IPS-18c (cell line): ENCODE data around the gene SPAG17.

Experiments
- H3K4me3 ChIP-seq: 2 replicates; pipeline ENCODE4 v1.7.0; 2013; ENCODE audit warnings: low read depth, mild to moderate bottlenecking, low read length, moderate library complexity; ENCODE audit not compliant: insufficient read depth
- H3K9me3 ChIP-seq: one replicate; pipeline ENCODE4 v1.6.1; 2013; ENCODE audit warnings: mild to moderate bottlenecking, low read length, moderate library complexity; ENCODE audit not compliant: control insufficient read depth, insufficient read depth

SPAG17 gene

DNA sequence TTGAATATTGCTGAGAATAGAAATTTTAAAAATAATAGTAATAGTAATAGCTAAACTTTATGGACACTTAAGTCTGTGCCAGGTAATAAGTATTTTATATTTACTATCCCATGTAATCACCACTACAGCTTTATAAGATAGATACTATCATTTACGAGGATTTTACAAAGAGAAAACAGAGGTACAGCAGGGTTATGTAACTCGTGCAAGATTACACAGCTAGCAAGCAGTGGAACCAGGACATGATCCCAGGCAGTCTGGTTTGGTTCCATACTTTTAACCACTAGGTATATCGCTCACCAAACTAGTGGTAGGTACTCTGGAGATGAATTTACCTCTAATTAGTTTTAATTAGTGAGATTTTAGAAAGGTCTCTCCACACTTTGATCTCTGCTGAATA, 42.5 kb downstream of the SPAG17 start:
- no peak overlapping the region for H3K4me3 ChIP-seq
- no peaks in the 10 kb centered on the region for H3K9me3 ChIP-seq

DNA sequence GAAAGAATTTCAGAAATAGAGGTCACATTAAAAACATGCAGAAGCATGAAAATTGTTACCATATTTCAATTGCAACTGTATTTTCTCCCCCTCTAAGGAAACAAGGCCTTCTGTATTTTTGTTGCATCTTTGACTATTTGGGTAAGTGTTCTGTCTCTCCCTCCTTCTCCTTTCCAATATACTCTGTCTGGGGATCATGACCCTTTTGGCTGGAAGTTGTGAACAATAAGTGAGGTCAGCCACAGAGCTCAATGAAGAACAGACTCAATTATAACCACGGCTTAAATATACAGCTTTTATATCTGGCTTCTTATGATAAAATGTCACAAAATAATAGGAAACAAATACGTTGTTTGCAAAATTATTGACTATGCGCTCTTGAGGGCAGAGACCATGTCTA, 47.1 kb downstream of the SPAG17 start:
- Histone ChIP-seq H3K9me3 (no peaks in the 10 kb centered on the region), H3K4me3 (no peak overlapping the region)

DNA sequence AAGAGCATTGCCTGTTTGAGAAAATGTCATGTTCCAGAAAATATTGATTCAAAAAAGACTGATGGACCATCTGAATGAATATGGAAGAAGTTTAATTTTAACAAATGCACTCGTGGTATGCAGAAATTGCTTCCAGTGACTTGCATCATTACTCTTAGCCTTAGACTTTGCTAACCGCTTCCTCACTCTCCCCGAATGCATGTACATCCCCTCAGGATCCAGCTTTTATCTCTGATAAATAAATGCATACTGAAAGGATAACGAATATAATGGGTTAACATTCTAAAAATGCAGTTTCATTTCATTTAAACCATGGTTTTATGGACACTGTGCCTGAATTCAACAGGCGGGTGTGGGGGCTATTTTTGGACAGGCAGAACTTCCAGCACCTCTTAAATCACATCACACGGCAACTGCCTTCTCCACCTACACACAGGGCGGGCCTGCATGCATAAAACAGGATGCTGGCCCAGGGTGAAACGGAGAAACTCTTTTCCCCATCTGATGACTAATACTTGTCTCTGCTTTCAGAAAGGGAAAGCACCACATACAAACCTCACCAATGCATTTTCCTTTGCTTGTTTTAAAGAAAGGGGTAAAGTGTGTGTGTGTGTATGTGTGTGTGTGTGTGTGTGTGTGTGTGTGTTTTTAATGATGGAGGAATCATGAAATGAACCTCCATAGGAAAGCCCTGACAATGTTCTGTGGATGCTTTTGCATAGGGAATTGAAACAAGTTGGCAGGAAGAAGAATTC, 48.7 kb downstream of the SPAG17 start:
- Histone ChIP-seq H3K4me3 (no peak overlapping the region), H3K9me3 (no peaks in the 10 kb centered on the region)

DNA sequence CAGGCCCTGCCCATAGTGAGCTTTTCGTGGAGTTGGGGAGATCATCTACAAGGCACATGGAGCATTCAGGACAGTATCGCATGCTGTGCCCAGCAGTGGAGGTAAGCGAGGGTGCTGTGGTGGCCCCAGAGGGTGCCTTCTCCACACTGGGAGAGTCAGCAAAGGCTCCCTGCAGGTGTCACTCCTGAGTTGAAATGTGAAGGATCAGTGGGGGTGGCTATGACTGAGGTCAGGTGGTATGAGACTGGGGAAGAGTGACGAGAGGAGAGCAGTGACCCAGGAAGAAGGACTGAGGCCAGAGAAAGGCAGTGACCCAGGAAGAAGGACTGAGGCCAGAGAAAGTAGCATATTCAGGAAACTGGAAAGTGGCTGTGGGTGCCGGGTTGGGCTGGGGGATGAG, 53.0 kb downstream of the SPAG17 start:
- H3K4me3 ChIP-seq: no peak overlapping the region
- no peaks in the 10 kb centered on the region for H3K9me3 ChIP-seq

DNA sequence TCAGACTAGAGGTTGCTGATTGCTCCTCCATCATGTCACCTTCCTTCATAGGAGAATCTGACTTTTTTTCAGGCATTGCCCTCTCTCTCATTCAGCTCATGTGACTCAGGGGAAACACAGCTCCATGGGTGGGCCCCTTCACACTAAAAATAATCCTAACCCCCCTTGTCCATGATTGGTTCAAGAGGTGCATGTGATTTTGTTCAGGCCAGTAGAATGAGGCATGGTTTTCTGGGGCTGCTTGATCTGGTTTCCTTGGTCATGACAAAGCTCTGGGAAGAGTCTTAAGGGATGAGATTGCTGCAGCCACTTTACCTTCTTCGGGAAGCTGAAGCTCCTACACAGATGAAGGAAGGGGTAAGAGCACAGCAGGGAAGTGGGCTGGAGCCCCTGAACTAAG, 56.3 kb downstream of the SPAG17 start:
- no peak overlapping the region for H3K4me3 ChIP-seq

DNA sequence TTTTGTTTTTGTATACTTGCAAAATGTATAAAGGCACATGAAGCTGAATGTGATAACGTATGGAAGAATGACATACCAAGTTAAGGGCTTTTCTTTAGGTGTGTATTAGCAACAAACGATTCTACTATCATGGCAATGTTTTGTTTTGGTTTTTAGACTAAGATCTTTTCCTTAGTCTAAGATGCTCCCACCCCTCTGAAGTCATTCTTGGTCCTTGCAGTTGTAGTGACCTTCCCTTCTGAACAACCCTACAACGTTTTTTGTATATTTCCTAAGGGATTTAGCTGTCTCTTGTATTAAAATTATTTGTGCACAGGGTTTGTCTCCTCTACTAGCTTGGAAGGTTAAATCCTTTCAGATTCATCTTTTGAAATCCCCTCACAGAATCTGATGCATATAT, 61.0 kb downstream of the SPAG17 start:
- H3K4me3 ChIP-seq: no peak overlapping the region
- no peaks in the 10 kb centered on the region for H3K9me3 ChIP-seq

More for the DNA sequence above, 56.3 kb downstream of the SPAG17 start:
- no peaks in the 10 kb centered on the region for H3K9me3 ChIP-seq

DNA sequence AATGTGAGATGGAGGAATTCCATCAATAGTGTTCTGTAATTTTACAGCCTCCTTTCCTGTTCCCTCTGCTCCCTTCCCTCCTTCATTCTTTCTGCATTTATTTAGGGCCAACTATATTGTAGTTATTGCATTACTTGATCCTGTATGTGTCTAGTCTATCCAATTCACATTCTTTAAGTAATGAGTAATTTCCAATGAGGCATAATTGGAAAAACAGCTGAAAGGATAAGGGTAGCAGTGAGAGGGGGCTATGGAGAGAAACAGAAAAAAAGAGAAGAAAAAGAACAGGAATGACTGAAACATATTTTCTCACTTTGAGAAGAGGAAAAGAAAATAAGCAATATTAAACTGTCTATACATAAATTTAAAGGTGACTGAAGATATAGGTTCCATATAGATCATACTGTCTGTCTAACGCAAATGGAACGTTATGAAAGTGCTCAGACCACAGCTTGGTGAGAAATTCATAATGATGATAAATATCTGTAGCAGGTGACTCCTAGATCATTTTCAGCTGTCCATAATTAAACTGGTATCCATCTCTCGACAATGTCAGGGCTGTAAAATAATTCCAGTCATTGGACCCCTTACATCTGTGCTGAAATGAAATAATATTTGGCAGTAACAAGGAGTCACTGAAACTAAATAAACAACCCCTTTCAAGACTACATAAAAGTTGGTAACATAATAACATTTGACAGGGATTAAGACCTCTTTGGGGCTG, 61.8 kb downstream of the SPAG17 start:
- no peak overlapping the region for H3K4me3 ChIP-seq
- H3K9me3 ChIP-seq: no peaks in the 10 kb centered on the region

DNA sequence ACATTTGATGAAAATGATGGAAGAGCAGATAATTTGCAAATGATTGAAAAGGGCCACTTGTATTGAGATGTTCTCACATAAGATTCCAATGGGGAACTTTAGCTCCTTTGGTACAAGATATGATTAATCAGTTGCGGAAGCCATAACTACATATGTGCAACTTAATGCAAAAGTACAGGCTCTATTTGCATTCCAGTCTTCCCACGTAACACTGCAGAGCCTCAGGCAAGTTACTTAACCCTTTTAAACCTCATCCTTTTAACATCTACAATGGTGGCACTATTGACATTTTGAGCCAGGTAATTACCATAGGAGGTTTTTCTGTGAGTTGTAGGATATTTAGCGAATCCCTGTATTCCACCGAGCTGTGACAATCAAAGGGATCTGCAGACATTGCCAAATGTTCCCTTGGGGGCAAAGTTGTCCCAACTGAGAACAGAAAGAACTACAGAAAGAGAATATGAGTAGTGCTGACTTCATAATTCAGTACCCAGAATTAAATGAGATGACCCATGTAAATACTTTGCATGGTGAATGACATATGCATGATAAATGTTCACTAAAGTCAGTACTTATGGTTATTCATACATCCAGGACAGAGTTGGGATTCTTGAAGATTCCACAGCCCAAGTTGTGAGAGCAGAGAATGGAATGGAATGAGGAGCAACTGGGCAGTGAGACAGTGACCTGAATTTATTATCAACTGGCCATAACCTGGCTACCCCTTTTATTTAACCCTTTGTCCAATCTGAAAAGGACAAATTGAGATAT, 62.6 kb downstream of the SPAG17 start:
- Histone ChIP-seq H3K9me3 (no peaks in the 10 kb centered on the region), H3K4me3 (no peak overlapping the region)

DNA sequence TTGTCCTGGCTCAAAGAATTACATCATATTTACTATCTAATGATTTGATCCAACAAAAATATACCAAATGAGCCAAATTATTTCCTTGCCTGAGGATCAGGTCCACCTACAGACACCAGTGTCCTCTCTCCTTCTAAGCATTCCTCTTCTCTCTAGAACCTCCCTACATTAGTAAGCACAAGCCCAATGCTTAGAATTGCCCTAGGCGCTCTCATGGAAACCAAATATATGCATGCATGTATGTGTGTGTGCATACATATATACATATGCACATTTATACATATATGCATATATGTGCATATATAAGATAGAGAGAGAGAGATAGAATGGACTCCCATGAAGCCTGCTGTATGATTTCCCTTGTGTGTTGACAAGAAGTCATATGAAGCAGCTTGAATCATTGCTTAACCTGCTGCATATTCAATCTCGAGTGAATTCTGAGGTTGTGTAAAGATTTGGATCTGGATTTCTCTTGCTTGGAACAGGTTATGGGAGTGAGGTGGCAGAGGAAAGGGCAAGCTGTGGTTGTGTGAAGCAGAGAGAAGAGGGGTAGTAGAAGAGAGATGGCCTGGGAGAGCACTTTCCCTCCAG, 66.1 kb downstream of the SPAG17 start:
- Histone ChIP-seq H3K9me3 (no peaks in the 10 kb centered on the region), H3K4me3 (no peak overlapping the region)

DNA sequence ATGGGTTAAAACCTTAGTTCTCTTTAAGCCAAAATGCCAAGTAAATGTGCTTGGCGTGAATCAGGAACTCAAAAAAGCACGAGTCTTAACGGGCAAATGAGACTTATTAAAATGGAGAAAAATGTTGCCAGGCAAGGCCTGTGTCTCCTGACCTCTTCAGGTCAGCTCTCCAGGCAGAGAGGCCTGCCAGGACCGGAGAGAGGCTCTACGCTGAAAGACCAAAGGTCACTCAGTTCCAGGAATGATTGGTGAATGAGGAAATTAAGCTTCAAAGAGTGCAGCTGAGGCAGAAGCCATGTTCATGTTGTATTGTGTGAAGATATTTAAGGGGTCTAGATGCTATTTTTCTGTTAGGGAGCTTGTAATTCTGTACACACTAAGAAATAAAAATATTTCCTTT, 66.6 kb downstream of the SPAG17 start:
- no peaks in the 10 kb centered on the region for H3K9me3 ChIP-seq
- H3K4me3 ChIP-seq: no peak overlapping the region

DNA sequence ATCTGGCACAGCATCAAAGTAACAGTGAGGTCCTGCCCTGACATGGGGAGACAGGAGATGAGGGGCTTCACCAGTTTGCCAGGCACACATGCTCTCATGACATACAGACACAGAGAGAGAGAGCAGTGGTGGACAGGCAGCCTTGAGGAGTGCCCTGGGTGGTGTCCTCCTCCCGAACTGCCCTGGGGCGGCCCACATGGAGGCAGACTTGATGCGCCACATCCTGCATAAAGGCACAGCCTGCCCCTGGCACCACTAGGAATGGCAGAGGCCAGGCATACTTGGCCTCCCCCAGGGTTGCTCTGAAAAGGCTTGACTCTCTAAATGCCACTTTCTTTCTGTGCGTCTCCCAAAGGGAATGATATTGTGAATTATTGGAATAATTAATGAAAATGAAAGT, 67.5 kb downstream of the SPAG17 start:
- no peak overlapping the region for H3K4me3 ChIP-seq

DNA sequence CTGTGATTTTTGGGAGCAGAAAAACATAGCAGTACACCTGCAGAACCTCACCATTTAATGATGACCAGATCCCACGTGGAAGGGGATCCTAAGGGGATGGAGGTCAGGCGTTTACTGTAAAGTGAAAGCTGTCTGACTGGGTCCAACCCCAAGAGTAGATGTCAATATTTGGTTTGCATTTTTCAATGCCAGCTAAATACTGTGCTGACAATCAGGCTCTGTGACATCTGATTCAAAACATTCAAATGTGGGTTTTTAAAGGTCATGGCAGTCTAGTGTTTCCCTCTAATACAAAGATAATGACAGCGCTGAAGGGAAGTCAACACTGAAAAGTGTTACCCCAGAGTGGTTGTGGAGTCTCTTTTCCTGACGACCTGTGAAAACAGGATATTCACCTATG, 68.1 kb downstream of the SPAG17 start:
- Histone ChIP-seq H3K4me3 (no peak overlapping the region), H3K9me3 (no peaks in the 10 kb centered on the region)

More for the DNA sequence above, 67.5 kb downstream of the SPAG17 start:
- H3K9me3 ChIP-seq: no peaks in the 10 kb centered on the region

DNA sequence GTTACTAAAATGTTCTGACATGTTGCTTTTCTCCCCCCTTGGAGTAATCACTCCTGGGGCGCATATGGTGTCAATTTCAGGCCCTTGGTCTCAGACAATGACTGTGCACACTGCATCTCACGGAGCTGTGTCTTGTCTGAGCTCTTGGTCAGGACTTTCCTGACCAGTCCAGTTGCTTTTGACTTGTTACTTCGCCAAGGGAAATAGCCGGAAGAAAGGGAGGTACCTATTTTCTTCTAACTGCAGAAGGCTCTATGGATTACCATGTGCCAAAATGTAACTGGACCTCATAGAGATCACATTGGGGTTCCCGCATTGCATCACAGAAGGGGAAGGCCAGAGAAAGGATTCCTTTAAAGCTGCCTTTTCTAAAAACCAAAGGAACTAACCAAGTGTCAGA, 68.6 kb downstream of the SPAG17 start:
- H3K9me3 ChIP-seq: no peaks in the 10 kb centered on the region
- no peak overlapping the region for H3K4me3 ChIP-seq

DNA sequence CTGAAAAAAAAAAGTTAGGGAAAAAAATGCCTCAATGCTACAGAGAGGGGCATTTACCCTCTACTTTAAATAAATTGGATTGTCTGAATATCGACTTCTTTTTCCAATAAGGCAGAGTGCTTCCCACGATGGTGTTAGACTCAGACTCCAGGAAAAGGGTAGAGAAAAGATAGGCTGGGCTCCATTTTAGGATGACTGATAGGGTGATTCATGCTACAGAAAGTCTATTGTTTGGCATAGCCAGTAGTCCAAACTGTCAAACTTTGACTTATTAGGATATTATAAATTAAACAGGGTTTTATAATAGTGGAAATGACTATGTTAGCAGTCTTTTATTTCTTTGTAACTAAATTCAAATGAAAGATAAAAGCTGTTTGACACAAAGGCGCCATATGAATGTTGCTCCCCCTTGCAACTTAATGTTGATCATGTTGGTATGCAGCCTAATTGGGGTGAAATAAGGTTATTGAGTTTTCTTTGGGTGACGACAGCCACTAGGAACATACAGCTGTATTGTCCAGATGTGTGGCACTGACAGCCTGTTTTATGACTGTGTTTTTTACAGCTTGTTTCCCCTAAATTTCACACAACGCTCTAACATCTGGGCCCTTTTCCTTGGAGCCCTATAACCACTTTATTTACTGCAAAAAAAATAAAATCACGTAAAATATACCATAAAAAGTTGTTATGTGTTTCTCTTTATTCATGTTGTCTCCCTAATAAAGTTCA, 69.3 kb downstream of the SPAG17 start:
- no peak overlapping the region for H3K4me3 ChIP-seq
- H3K9me3 ChIP-seq: no peaks in the 10 kb centered on the region

DNA sequence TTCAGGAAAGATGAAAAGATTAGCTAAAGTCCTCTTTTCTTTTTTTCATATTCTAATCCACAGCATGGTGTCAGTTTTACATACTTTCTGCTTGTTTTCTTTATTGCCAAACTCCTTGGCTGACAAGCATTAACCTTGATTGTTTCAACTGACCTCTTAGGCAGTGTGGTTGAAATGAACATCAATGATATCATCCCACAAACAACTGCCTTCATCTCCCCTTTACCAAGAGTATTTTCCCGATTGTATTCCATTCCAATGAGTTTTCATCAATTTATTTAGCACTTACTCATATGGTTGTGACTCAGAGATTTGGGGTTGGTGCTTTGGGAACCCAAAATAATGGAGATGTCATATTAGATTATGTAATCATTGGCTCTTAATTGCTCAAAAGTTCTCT, 71.8 kb downstream of the SPAG17 start:
- H3K4me3 ChIP-seq: no peak overlapping the region
- no peaks in the 10 kb centered on the region for H3K9me3 ChIP-seq

DNA sequence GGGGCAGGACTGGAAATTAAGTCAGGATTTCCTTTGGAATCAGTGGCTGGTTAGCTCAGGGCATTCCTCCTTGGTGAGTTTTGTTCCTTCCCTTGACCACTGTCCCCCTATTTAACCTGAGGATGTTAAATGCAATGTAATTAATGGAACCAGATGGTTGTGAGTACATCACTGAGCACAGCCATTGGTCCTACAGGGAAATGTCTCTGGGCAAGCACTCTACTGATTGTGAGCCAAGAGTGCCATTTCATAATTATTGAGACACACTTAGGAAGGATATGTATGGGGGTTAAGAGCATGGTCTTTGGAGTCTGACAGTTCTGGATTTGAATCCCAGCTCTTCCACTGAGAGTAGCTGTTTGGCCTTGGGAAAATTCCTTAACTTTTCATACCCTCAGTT, 74.4 kb downstream of the SPAG17 start:
- no peaks in the 10 kb centered on the region for H3K9me3 ChIP-seq
- no peak overlapping the region for H3K4me3 ChIP-seq

DNA sequence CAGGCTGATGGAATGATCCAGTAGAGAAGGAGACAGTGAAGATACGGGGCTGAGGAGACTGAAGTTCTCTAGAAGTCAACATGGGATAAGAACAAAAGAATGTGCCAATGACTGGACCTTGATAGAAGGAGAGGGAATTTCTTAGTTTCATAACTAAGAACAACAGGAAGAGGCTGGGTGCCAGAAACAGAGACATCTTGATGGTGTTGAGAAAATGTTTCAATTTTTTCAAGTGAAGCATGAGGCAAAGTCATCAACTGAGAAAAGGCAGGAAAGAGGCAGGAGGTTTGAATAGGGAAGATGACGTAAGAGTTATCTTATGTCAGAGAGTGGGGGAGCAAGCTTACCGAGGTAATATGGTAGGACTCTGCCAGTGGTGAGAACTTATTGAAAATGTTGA, 80.1 kb downstream of the SPAG17 start:
- Histone ChIP-seq H3K4me3 (no peak overlapping the region), H3K9me3 (no peaks in the 10 kb centered on the region)
